GM12878 (cell line): ENCODE results near the gene HBD. TPM values are rescaled to one million over a fixed set of nuclear protein-coding genes. Genes with fewer than 3 reads are reported as not detected.

ENCODE experiments used
- RCOR1 ChIP-seq: conservative IDR thresholded peaks from 2 replicates; pipeline ENCODE4 v1.6.1; 2012; ENCODE audit warnings: low read depth, low read length, improper control_type of control experiment
- polyA plus RNA-seq, 11 experiments: library from polyadenylated mRNA; depleted of rRNA in 4 of 11; unstranded in 6 of 11; stranded (reverse) in 5 of 11; fragments of >200 nt; fragmentation: Nextera tagmentation in 4 of 11; fragmentation: Illumina TruSeq in 1 of 11; extraction: Ambion mirVana in 4 of 11; extraction: Trizol in 1 of 11; gene quantifications; 1 replicate in 1 of 11; 2 replicates in 10 of 11; pipeline versions ENCODE4 v1.2.1 to v1.2.3, GENCODE V29; 2011 to 2016; ENCODE audit warnings: inconsistent platforms in 2 of 11, missing spikeins in 2 of 11, low read depth in 1 of 11
- total RNA-seq, 4 experiments: library from RNA; depleted of rRNA in 3 of 4; stranded (reverse); fragments of >200 nt in 3 of 4; fragmentation: Illumina TruSeq in 1 of 4; extraction: Trizol in 1 of 4; gene quantifications; 2 replicates each; pipeline versions ENCODE4 v1.2.1 to v1.2.3, GENCODE V29; 2013 to 2021
- TF ChIP-seq, protein P1 (sequence below): fragments of 450-650 bp; formaldehyde crosslinking; IDR thresholded peaks from 2 replicates; pipeline ENCODE4 v1.5.0; 2022; ENCODE audit warnings: mild to moderate bottlenecking, missing genetic modification characterization
- TF ChIP-seq, protein P2 (sequence below): fragments of 450-650 bp; IDR thresholded peaks from 2 replicates; pipeline ENCODE4 v1.6.1; 2016; ENCODE audit warnings: mild to moderate bottlenecking, moderate library complexity, borderline replicate concordance
- TF ChIP-seq, protein P3 (sequence below): fragments of 450-650 bp; IDR thresholded peaks from 2 replicates; pipeline ENCODE4 v1.6.1; 2017; ENCODE audit warnings: mild to moderate bottlenecking, moderate library complexity

HBD gene
- total and polyA plus RNA-seq, 10 of the 15 experiments (the other 5 are each of a cell fraction or from before 2014, with no cell fraction given): 0.11 to 0.32 TPM; not detected in 8

DNA sequence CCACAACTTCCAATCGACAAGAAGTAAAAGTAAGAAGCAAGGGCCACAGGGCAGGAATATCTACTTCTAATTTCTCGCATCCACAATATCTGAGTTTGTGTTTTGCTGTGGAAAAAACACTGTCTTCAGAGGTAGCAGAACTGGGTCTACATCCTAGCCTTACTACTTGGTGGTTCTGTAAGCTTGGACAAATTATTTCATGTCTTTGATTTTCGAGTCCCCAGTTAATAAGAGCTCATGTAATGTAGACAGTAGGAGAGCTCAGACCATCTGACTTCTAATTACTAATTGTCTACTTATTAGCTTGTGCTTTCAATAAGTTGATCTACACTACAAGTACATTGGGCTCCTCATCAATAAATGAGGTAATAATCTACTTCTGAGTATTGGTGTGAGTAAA, 48.8 kb upstream of the HBD start (continued):
- no peak for TF ChIP-seq RCOR1
- TF ChIP-seq, protein P1, sequence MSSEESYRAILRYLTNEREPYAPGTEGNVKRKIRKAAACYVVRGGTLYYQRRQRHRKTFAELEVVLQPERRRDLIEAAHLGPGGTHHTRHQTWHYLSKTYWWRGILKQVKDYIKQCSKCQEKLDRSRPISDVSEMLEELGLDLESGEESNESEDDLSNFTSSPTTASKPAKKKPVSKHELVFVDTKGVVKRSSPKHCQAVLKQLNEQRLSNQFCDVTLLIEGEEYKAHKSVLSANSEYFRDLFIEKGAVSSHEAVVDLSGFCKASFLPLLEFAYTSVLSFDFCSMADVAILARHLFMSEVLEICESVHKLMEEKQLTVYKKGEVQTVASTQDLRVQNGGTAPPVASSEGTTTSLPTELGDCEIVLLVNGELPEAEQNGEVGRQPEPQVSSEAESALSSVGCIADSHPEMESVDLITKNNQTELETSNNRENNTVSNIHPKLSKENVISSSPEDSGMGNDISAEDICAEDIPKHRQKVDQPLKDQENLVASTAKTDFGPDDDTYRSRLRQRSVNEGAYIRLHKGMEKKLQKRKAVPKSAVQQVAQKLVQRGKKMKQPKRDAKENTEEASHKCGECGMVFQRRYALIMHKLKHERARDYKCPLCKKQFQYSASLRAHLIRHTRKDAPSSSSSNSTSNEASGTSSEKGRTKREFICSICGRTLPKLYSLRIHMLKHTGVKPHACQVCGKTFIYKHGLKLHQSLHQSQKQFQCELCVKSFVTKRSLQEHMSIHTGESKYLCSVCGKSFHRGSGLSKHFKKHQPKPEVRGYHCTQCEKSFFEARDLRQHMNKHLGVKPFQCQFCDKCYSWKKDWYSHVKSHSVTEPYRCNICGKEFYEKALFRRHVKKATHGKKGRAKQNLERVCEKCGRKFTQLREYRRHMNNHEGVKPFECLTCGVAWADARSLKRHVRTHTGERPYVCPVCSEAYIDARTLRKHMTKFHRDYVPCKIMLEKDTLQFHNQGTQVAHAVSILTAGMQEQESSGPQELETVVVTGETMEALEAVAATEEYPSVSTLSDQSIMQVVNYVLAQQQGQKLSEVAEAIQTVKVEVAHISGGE (CRISPR knock-in tag): no peak
- TF ChIP-seq, protein P2, sequence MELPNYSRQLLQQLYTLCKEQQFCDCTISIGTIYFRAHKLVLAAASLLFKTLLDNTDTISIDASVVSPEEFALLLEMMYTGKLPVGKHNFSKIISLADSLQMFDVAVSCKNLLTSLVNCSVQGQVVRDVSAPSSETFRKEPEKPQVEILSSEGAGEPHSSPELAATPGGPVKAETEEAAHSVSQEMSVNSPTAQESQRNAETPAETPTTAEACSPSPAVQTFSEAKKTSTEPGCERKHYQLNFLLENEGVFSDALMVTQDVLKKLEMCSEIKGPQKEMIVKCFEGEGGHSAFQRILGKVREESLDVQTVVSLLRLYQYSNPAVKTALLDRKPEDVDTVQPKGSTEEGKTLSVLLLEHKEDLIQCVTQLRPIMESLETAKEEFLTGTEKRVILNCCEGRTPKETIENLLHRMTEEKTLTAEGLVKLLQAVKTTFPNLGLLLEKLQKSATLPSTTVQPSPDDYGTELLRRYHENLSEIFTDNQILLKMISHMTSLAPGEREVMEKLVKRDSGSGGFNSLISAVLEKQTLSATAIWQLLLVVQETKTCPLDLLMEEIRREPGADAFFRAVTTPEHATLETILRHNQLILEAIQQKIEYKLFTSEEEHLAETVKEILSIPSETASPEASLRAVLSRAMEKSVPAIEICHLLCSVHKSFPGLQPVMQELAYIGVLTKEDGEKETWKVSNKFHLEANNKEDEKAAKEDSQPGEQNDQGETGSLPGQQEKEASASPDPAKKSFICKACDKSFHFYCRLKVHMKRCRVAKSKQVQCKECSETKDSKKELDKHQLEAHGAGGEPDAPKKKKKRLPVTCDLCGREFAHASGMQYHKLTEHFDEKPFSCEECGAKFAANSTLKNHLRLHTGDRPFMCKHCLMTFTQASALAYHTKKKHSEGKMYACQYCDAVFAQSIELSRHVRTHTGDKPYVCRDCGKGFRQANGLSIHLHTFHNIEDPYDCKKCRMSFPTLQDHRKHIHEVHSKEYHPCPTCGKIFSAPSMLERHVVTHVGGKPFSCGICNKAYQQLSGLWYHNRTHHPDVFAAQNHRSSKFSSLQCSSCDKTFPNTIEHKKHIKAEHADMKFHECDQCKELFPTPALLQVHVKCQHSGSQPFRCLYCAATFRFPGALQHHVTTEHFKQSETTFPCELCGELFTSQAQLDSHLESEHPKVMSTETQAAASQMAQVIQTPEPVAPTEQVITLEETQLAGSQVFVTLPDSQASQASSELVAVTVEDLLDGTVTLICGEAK: no peak
- TF ChIP-seq, protein P3, sequence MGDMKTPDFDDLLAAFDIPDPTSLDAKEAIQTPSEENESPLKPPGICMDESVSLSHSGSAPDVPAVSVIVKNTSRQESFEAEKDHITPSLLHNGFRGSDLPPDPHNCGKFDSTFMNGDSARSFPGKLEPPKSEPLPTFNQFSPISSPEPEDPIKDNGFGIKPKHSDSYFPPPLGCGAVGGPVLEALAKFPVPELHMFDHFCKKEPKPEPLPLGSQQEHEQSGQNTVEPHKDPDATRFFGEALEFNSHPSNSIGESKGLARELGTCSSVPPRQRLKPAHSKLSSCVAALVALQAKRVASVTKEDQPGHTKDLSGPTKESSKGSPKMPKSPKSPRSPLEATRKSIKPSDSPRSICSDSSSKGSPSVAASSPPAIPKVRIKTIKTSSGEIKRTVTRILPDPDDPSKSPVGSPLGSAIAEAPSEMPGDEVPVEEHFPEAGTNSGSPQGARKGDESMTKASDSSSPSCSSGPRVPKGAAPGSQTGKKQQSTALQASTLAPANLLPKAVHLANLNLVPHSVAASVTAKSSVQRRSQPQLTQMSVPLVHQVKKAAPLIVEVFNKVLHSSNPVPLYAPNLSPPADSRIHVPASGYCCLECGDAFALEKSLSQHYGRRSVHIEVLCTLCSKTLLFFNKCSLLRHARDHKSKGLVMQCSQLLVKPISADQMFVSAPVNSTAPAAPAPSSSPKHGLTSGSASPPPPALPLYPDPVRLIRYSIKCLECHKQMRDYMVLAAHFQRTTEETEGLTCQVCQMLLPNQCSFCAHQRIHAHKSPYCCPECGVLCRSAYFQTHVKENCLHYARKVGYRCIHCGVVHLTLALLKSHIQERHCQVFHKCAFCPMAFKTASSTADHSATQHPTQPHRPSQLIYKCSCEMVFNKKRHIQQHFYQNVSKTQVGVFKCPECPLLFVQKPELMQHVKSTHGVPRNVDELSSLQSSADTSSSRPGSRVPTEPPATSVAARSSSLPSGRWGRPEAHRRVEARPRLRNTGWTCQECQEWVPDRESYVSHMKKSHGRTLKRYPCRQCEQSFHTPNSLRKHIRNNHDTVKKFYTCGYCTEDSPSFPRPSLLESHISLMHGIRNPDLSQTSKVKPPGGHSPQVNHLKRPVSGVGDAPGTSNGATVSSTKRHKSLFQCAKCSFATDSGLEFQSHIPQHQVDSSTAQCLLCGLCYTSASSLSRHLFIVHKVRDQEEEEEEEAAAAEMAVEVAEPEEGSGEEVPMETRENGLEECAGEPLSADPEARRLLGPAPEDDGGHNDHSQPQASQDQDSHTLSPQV: no peak
